Measurements from ENCODE around the gene PICK1. TPM values are rescaled to one million over a fixed set of nuclear protein-coding genes. Genes with fewer than 3 reads are reported as not detected.

Gene PICK1
- total and polyA plus RNA-seq, 2 donors (not counting 3 experiments of a cell fraction or from before 2014, with no cell fraction given): 18.0 to 20.8 TPM

- TF ChIP-seq MYC (IDR thresholded peaks at IDR 0.05; ENCODE audit: low read depth, low read length): no peak
- no peak for TF ChIP-seq MAX (IDR thresholded peaks at IDR 0.05; ENCODE audit: insufficient read depth, insufficient read length)
- TF ChIP-seq GATA2 (IDR thresholded peaks at IDR 0.05; ENCODE audit: insufficient read depth, insufficient read length, low read depth, low read length): no peak
- no peak for TF ChIP-seq POLR2A (IDR thresholded peaks at IDR 0.05; ENCODE audit: low read depth, low read length)
- no peak for TF ChIP-seq POLR2AphosphoS5 (IDR thresholded peaks at IDR 0.05; ENCODE audit: insufficient read depth, low read depth, low read length)
- TF ChIP-seq CTCF (IDR thresholded peaks at IDR 0.05; ENCODE audit: extremely low read depth in 1 of 2, insufficient read depth in 1 of 2, low read depth in 1 of 2, low read length in 2 of 2): no peak
- no peak for TF ChIP-seq JUN (IDR thresholded peaks at IDR 0.05; ENCODE audit: borderline replicate concordance, insufficient read depth, insufficient read length, low read depth)
- TF ChIP-seq EZH2 (IDR thresholded peaks at IDR 0.05; ENCODE audit: borderline replicate concordance, low read depth, low read length, severe bottlenecking): no peak
- no peak for TF ChIP-seq FOS (IDR thresholded peaks at IDR 0.05; ENCODE audit: borderline replicate concordance, insufficient read depth, low read length)
- H3K27ac ChIP-seq (ENCODE audit: insufficient read depth, low read depth, low read length): no peak overlapping the region
- H3K9ac ChIP-seq (replicated peaks; ENCODE audit: extremely low read depth, insufficient read depth, low read length): no peak overlapping the region
- no peaks in the 10 kb centered on the region for H3K4me1 ChIP-seq (ENCODE audit: control insufficient read depth, extremely low read depth, insufficient read depth, low read length)
- peaks cover 0 to 13% of the 10 kb centered on the region in 2 experiments for H3K36me3 ChIP-seq (ENCODE audit: control insufficient read depth in 2 of 2, extremely low read depth in 1 of 2, insufficient read depth in 2 of 2, low read length in 2 of 2)
- ChIA-PET POLR2A (no interaction called here), CTCF (interaction anchor here (3.2 kb wide), 1 partner anchor 15 kb away, joined by 16 read pairs; no protein-coding TSS in a partner anchor)
- H3K9me3 ChIP-seq (replicated peaks; ENCODE audit: control insufficient read depth, insufficient read depth, low read length): no peaks in the 10 kb centered on the region
- DNase-seq (ENCODE audit: low read depth, low spot score): no peak
- H3K27me3 ChIP-seq (ENCODE audit: control insufficient read depth in 2 of 2, insufficient read depth in 2 of 2, low read length in 2 of 2): no peaks in the 10 kb centered on the region
- H2AFZ ChIP-seq (ENCODE audit: low read depth, low read length): no peak overlapping the region
- no peaks in the 10 kb centered on the region for H3K79me2 ChIP-seq (ENCODE audit: control insufficient read depth, insufficient read depth, low read length)
- H3K4me2 ChIP-seq (ENCODE audit: insufficient read depth, low read length): no peak overlapping the region
- no TSS peak for BruUV-seq (replicated peaks)
- intact Hi-C loops (cut with micrococcal nuclease) (no loop called here), dilution Hi-C loops (cut with MboI; ENCODE audit: extremely low pct_ligation_motif_present, low sequenced_read_pairs) (no loop called here)
- no peak overlapping the region for H3K4me3 ChIP-seq (replicated peaks in 1 of 3; ENCODE audit: insufficient read depth in 1 of 3, low read depth in 1 of 3, low read length in 3 of 3)
- no peaks in the 10 kb centered on the region for H4K20me1 ChIP-seq (replicated peaks; ENCODE audit: control insufficient read depth, extremely low read depth, insufficient read depth, low read length)
- FAIRE-seq: no peak
- H3K9me1 ChIP-seq (replicated peaks; ENCODE audit: control insufficient read depth, extremely low read depth, insufficient read depth, low read length): no peaks in the 10 kb centered on the region
These were observed 9.8 kb downstream of the PICK1 start for GRCh38 chr22:38067028-38067415.
